Loucy (cell line): Measurements from ENCODE around the gene EFNB1.

Source experiments
- H2AFZ ChIP-seq: fragments of 200-600 bp; sonication (generic); 2 replicates; pipeline ENCODE4 v1.6.0; 2016; ENCODE audit warnings: antibody characterized with exemption, mild to moderate bottlenecking, low read length, moderate library complexity
- H3F3A ChIP-seq: fragments of 200-600 bp; 2 replicates; pipeline ENCODE4 v1.6.0; 2016; ENCODE audit warnings: antibody characterized with exemption, low read depth, mild to moderate bottlenecking
- H3K27me3 ChIP-seq: fragments of 200-600 bp; sonication (generic); 2 replicates; pipeline ENCODE4 v1.6.1; 2014; ENCODE audit warnings: low read length, mild to moderate bottlenecking; ENCODE audit not compliant: insufficient read depth, poor library complexity, severe bottlenecking
- H3K36me3 ChIP-seq: fragments of 200-600 bp; sonication (generic); 2 replicates; pipeline ENCODE4 v1.6.1; 2016; ENCODE audit warnings: low read length; ENCODE audit not compliant: insufficient read depth
- H3K4me1 ChIP-seq: fragments of 200-600 bp; sonication (generic); 2 replicates; pipeline ENCODE4 v1.5.1; 2014; ENCODE audit warnings: low read length, mild to moderate bottlenecking; ENCODE audit not compliant: insufficient read depth, poor library complexity, severe bottlenecking
- H3K4me2 ChIP-seq: fragments of 200-600 bp; sonication (generic); 2 replicates; pipeline ENCODE4 v1.6.0; 2014; ENCODE audit warnings: antibody characterized with exemption, low read length, low read depth, mild to moderate bottlenecking; ENCODE audit not compliant: poor library complexity, severe bottlenecking
- H3K4me3 ChIP-seq: fragments of 200-600 bp; sonication (generic); 2 replicates; pipeline ENCODE4 v1.5.1; 2014; ENCODE audit warnings: low read length, mild to moderate bottlenecking, mixed read lengths; ENCODE audit not compliant: poor library complexity, severe bottlenecking
- H3K79me2 ChIP-seq: fragments of 200-600 bp; sonication (generic); 2 replicates; pipeline ENCODE4 v1.6.1; 2014; ENCODE audit warnings: low read length; ENCODE audit not compliant: insufficient read depth
- H3K9ac ChIP-seq: fragments of 200-600 bp; sonication (generic); 2 replicates; pipeline ENCODE4 v1.6.0; 2014; ENCODE audit warnings: mild to moderate bottlenecking, low read depth, low read length, moderate library complexity; ENCODE audit not compliant: poor library complexity, severe bottlenecking
- H3K9me2 ChIP-seq: fragments of 200-600 bp; sonication (generic); replicated peaks from 2 replicates; pipeline ENCODE4 v1.6.1; 2016; ENCODE audit warnings: low read depth, low read length, mixed read lengths
- H3K9me3 ChIP-seq: fragments of 200-600 bp; sonication (generic); 2 replicates; pipeline ENCODE4 v1.6.1; 2014; ENCODE audit warnings: mild to moderate bottlenecking, antibody characterized with exemption, low read length, low read depth; ENCODE audit not compliant: insufficient read depth
- H4K20me1 ChIP-seq: fragments of 200-600 bp; sonication (generic); 2 replicates; pipeline ENCODE4 v1.6.0; 2014; ENCODE audit warnings: antibody characterized with exemption, low read length, mild to moderate bottlenecking; ENCODE audit not compliant: insufficient read depth, poor library complexity, severe bottlenecking
- EZH2phosphoT487 ChIP-seq: fragments of 200-600 bp; IDR thresholded peaks from 2 replicates; pipeline ENCODE4 v1.6.1; 2018; ENCODE audit warnings: antibody characterized with exemption, mild to moderate bottlenecking, moderate library complexity, borderline replicate concordance
- TF ChIP-seq, protein P1 (sequence below): fragments of 200-600 bp; sonication (generic); conservative IDR thresholded peaks from 2 replicates; pipeline ENCODE4 v1.5.1; 2014; ENCODE audit warnings: mild to moderate bottlenecking, antibody characterized with exemption, low read length

Gene EFNB1

DNA sequence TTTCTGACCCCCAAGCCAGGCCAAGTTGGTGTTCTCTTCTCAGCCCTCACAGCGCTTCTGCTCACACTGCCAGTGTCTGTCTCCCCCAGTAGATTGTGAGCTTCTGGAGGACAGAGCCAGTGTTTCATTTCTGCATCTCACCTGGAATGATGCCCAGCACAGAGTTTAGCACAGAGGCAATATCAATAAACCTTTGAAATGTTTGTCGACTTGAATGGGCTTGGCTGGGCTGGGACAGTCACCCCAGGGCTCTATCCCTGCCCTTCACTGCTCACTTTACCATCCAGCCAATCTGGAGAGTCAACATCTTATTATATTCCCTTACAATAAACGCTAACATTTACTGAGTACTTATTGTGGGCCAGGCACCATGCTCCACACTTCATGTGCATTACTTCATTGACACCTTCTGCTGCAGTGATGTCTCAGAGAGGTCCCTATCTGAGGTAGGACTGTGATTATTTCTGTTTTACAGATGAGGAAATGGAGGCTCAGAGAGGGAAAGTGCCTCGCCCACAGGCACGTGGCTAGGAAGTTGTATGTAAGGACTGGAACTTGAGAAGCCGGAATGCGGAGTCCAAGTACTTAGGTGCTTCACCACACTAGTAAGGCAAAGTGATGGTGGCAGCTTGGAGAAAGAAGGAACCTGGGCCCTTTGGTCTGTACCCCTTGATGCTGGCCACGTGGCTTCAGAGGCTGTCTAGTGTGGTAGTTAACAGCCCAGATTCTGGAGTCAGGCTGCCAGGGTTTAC lies 19.5 kb downstream of the EFNB1 start:
- no peaks in the 10 kb centered on the region for H3K9me3 ChIP-seq
- no peak overlapping the region for H3K9ac ChIP-seq
- no peaks in the 10 kb centered on the region for H3K27me3 ChIP-seq
- no peaks in the 10 kb centered on the region for H4K20me1 ChIP-seq
- no peak overlapping the region for H3K4me2 ChIP-seq
- no peaks in the 10 kb centered on the region for H3K36me3 ChIP-seq
- no peak overlapping the region for H2AFZ ChIP-seq
- H3K9me2 ChIP-seq, result no peaks in the 10 kb centered on the region
- no peak overlapping the region for H3K4me3 ChIP-seq
- H3K4me1 ChIP-seq, result no peaks in the 10 kb centered on the region
- H3K79me2 ChIP-seq, result no peaks in the 10 kb centered on the region
- H3F3A ChIP-seq, result no peaks in the 10 kb centered on the region
- TF ChIP-seq, protein P1, sequence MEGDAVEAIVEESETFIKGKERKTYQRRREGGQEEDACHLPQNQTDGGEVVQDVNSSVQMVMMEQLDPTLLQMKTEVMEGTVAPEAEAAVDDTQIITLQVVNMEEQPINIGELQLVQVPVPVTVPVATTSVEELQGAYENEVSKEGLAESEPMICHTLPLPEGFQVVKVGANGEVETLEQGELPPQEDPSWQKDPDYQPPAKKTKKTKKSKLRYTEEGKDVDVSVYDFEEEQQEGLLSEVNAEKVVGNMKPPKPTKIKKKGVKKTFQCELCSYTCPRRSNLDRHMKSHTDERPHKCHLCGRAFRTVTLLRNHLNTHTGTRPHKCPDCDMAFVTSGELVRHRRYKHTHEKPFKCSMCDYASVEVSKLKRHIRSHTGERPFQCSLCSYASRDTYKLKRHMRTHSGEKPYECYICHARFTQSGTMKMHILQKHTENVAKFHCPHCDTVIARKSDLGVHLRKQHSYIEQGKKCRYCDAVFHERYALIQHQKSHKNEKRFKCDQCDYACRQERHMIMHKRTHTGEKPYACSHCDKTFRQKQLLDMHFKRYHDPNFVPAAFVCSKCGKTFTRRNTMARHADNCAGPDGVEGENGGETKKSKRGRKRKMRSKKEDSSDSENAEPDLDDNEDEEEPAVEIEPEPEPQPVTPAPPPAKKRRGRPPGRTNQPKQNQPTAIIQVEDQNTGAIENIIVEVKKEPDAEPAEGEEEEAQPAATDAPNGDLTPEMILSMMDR, result no peak
- TF ChIP-seq EZH2phosphoT487, result no peak

DNA sequence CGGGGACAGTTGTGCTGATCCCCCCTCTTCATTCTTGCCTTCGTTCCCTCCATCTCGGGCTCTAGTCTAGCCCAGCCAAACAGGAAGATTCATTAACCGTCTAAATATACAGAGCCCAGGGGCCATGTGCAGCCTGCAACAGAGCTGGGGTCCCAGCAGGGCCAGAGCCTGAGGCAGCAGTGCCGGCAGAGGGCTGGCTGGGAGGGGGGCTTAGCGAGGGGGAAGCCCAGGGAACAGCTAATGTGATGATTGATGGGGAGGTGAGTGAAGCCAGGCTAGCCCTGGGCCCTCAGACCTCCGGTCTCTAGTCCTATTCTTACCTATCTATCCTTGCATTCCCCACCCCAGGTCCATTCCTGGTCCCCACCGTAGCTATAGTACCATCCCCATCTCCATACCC lies 22.3 kb downstream of the EFNB1 start:
- Histone ChIP-seq H3K4me3 (no peak overlapping the region), H3K27me3 (no peaks in the 10 kb centered on the region), H4K20me1 (no peaks in the 10 kb centered on the region), H3K9ac (no peak overlapping the region), H3F3A (no peaks in the 10 kb centered on the region), H3K9me2 (no peaks in the 10 kb centered on the region), H2AFZ (no peak overlapping the region), H3K4me1 (no peaks in the 10 kb centered on the region), H3K79me2 (no peaks in the 10 kb centered on the region), H3K36me3 (no peaks in the 10 kb centered on the region), H3K4me2 (no peak overlapping the region), H3K9me3 (no peaks in the 10 kb centered on the region)
- TF ChIP-seq, protein P1, result no peak
- TF ChIP-seq EZH2phosphoT487, result no peak

DNA sequence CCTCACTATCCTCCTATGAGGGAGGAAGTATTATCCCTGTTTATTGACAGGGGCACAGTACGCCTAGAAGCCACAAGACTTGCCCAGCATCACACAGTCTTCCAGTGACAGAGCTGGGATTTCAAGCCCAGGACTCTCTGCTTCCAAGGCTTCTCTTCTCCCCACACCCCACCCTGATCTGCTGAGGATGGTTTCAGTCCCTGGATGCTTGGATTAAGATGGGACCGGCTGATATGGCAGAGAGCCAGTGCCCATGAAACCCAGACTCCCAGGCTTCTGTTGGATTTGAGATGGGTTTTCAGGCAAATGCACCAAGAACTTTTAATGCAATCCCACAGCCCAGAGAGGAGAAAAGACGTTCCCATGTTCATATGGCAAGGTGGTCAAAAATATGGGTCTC lies 23.2 kb downstream of the EFNB1 start:
- no peaks in the 10 kb centered on the region for H3K79me2 ChIP-seq
- H3K36me3 ChIP-seq, result no peaks in the 10 kb centered on the region
- H3K9me2 ChIP-seq, result no peaks in the 10 kb centered on the region
- no peak for TF ChIP-seq EZH2phosphoT487
- TF ChIP-seq, protein P1, result no peak
- no peaks in the 10 kb centered on the region for H4K20me1 ChIP-seq
- no peak overlapping the region for H3K4me2 ChIP-seq
- H3F3A ChIP-seq, result no peaks in the 10 kb centered on the region
- no peak overlapping the region for H2AFZ ChIP-seq
- no peak overlapping the region for H3K4me3 ChIP-seq
- H3K4me1 ChIP-seq, result no peaks in the 10 kb centered on the region
- H3K27me3 ChIP-seq, result no peaks in the 10 kb centered on the region
- H3K9me3 ChIP-seq, result no peaks in the 10 kb centered on the region
- H3K9ac ChIP-seq, result no peak overlapping the region
